Stimulated activated CD8-positive, alpha-beta memory T cell treated with anti-CD3 and anti-CD28 coated beads, Interleukin-2, amount 100 ng/mL, for 48 hours (primary cell): ENCODE data around the gene SKIL.
"Not testable (repeated sequence)": the region's sequence is repeated elsewhere in the genome, so short reads cannot be mapped to it uniquely, and the experiment has no call there.

Experiments
- DNase-seq, 2 donors: peaks; one replicate each; pipeline ENCODE4 v3.0.0-alpha.2; 2020; ENCODE audit warnings: low read depth in 2 of 2

Gene SKIL, protein sequence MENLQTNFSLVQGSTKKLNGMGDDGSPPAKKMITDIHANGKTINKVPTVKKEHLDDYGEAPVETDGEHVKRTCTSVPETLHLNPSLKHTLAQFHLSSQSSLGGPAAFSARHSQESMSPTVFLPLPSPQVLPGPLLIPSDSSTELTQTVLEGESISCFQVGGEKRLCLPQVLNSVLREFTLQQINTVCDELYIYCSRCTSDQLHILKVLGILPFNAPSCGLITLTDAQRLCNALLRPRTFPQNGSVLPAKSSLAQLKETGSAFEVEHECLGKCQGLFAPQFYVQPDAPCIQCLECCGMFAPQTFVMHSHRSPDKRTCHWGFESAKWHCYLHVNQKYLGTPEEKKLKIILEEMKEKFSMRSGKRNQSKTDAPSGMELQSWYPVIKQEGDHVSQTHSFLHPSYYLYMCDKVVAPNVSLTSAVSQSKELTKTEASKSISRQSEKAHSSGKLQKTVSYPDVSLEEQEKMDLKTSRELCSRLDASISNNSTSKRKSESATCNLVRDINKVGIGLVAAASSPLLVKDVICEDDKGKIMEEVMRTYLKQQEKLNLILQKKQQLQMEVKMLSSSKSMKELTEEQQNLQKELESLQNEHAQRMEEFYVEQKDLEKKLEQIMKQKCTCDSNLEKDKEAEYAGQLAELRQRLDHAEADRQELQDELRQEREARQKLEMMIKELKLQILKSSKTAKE

GRCh38 chr3:170357176-170358041, at the start of gene SKIL:
Gene SKIL, plus strand, starts transcription at chr3:170357715. Its CDS starts 2,617 bp downstream, at chr3:170360332.
- peak; percentile 89 to 92 for DNase-seq

DNA sequence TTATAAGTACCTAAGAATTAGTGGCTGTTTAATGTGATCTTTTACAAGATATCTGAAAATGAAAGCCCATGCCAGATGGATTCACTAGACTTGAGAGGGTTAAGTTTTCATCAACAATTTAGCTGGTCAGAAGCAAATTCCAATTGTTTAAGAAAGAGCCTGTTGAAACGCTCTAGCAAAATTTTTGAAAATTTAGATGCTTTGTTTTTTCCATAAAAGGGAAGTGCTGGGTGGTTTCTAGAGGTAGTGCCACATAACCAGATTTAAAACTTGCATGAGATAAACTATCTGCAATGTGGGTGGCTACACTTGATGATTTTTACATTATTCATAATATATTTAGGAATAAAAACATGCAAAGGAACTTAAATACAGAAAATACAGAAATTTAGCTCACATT, 48.5 kb upstream of the SKIL start:
- no peak for DNase-seq

- DNase-seq: no peak
These were observed 39.6 kb upstream of the SKIL start for GRCh38 chr3:170317954-170318353.

- DNase-seq: no peak
These were observed 36.9 kb upstream of the SKIL start for GRCh38 chr3:170320461-170321121.

DNA sequence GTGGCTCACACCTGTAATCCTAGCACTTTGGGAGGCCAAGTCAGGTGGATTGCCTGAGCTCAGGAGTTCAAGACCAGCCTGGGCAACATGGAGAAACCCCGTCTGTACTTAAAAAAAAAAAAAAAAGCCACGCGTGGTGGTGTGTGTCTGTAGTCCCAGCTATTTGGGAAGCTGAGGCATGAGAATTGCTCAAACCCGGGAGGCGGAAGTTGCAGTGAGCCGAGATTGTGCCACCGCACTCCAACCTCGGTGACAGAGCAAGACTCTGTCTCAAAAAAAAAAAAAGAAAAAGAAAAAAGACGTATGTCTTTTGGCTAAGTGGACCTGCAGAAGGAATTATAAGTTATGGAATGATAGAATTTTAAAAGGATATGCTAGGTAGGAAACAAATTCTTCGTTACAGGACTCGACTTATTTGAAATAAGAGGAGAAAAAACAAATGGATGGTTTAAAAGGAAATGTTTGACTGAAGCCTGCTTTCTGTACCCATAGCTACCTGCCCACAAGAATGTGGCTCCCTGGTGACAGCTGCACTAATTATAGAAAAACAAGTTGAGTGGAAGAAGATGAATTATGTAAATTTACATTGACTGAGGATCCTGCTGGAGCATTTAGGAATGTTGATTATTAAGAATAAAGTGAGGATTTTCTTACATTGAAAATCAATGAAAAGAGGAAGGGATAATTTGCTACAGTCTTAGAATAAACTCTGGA, 36.0 kb upstream of the SKIL start:
- DNase-seq: no peak

DNA sequence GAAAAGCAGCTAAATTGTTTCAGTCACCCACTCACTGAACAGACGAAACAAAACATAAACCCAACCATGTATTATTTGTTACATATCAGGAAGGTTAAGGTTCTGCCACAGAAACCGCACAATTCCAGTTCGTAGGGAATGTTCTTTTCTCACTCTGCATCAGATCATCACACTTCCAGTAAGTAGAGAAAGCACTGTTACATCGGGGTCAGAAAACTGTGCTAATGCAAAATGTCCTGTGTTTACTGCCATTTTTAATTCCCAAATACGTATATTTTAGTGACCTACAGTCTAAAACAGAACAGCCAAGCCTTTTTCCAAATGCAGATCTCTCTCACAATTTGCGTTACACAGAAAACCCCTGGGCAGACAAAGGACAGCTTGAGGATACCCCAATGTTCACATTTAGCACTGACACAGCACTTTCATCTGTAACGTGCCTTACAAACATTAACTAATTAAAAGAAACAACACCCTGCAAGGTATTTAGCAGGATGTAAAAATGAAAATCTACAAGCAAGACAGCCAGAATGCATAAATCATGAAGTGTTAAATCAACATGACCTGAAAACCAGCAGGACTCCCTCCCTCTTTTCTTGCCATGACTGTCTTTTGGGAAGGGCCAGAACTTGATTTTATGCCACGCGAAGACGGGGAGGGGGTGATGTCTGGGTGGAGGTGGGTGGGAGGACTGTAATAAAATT, 34.8 kb upstream of the SKIL start:
- DNase-seq: no peak

- DNase-seq: no peak
These were observed 34.2 kb upstream of the SKIL start for GRCh38 chr3:170323331-170323730.

- no peak for DNase-seq
These were observed 32.6 kb upstream of the SKIL start for GRCh38 chr3:170324962-170325361.

DNA sequence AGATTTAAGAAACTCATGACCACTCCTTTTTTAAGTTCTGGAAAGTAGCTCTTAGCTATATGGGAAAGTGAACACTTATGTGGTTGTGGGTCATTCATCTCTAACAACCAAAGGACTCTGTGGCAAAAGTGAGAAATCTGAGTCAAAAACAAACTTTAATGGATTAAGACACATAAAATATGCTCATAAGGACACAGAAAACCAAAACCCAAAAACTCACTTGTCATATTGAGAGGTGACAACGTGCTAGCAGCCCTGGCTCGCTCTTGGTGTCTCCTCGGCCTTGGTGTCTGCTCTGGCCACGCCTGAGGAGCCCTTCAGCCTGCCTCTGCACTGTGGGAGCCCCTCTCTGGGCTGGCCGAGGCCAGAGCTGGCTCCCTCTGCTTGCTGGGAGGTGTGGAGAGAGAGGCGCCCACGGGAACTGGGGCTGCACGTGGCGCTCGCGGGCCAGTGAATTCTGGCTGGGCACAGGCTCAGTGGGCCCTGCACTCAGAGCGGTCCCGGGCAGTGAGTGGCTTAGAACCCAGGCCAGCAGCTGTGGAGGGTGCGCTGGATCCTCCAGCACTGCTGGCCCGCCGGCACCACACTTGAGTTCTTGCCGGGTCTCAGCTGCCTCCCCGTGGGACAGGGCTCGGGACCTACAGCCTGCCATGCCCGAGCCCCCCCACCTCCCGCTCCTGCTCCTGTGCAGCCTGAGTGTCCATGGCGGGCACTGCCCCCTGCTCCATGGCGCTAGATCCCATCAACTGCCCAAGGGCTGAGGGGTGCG, 30.3 kb upstream of the SKIL start:
- DNase-seq: no peak

GRCh38 chr3:170327868-170328548, 29.5 kb upstream of the SKIL start:
- DNase-seq: not testable (repeated sequence)

GRCh38 chr3:170330366-170330765, 27.1 kb upstream of the SKIL start:
- DNase-seq: no peak

GRCh38 chr3:170331143-170331542, 26.4 kb upstream of the SKIL start:
- no peak for DNase-seq

- DNase-seq: no peak
These were observed 20.1 kb upstream of the SKIL start for GRCh38 chr3:170337420-170337819.

- DNase-seq: no peak
These were observed 18.7 kb upstream of the SKIL start for GRCh38 chr3:170338690-170339340.

DNA sequence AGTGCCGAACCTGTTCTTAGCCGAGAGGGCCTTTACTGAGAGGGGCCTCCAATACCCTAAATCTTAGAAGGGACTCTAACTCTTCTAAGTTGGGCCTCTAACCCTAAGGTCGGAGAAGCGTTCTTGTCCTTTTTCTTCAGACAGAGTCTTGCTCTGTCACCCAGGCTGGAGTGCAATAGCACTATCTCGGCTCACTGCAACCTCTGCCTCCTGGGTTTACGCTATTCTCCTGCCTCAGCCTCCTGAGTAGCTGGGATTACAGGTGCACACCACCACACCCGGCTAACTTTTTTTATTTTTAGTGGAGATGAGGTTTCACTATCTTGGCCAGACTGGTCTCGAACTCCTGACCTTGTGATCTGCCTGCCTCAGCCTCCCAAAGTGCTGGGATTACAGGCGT, 15.2 kb upstream of the SKIL start:
- not testable (repeated sequence) for DNase-seq

GRCh38 chr3:170343859-170344258, 13.7 kb upstream of the SKIL start:
- not testable (repeated sequence) for DNase-seq

GRCh38 chr3:170344971-170345370, 12.5 kb upstream of the SKIL start:
- DNase-seq: no peak
